ENCODE data around the gene CA10. TPM values are rescaled to one million over a fixed set of nuclear protein-coding genes. Genes with fewer than 3 reads are reported as not detected.

Gene CA10
- total and polyA plus RNA-seq, 2 experiments from 2014 or later: 0.92 to 1.5 TPM

DNA sequence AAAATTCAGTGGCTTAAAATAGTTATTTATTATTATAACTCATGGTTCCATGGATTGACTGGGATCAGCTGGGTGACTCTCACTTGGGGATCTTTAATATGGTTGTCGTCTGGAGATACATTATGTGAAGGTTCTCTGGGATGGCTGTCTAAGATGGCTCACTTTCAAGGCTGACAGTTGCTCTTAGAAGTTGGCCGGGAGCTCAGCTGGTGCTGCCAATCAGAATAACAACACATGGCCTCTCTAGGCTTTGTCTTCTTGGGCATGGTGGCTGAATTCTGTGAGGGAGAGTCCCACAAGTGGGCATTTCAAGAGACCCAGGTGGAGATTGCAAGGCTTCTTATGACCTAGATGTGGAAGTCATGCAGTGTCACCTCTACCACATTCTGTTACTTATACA lies 269.7 kb downstream of the CA10 start (continued):
- TF ChIP-seq, protein P1, sequence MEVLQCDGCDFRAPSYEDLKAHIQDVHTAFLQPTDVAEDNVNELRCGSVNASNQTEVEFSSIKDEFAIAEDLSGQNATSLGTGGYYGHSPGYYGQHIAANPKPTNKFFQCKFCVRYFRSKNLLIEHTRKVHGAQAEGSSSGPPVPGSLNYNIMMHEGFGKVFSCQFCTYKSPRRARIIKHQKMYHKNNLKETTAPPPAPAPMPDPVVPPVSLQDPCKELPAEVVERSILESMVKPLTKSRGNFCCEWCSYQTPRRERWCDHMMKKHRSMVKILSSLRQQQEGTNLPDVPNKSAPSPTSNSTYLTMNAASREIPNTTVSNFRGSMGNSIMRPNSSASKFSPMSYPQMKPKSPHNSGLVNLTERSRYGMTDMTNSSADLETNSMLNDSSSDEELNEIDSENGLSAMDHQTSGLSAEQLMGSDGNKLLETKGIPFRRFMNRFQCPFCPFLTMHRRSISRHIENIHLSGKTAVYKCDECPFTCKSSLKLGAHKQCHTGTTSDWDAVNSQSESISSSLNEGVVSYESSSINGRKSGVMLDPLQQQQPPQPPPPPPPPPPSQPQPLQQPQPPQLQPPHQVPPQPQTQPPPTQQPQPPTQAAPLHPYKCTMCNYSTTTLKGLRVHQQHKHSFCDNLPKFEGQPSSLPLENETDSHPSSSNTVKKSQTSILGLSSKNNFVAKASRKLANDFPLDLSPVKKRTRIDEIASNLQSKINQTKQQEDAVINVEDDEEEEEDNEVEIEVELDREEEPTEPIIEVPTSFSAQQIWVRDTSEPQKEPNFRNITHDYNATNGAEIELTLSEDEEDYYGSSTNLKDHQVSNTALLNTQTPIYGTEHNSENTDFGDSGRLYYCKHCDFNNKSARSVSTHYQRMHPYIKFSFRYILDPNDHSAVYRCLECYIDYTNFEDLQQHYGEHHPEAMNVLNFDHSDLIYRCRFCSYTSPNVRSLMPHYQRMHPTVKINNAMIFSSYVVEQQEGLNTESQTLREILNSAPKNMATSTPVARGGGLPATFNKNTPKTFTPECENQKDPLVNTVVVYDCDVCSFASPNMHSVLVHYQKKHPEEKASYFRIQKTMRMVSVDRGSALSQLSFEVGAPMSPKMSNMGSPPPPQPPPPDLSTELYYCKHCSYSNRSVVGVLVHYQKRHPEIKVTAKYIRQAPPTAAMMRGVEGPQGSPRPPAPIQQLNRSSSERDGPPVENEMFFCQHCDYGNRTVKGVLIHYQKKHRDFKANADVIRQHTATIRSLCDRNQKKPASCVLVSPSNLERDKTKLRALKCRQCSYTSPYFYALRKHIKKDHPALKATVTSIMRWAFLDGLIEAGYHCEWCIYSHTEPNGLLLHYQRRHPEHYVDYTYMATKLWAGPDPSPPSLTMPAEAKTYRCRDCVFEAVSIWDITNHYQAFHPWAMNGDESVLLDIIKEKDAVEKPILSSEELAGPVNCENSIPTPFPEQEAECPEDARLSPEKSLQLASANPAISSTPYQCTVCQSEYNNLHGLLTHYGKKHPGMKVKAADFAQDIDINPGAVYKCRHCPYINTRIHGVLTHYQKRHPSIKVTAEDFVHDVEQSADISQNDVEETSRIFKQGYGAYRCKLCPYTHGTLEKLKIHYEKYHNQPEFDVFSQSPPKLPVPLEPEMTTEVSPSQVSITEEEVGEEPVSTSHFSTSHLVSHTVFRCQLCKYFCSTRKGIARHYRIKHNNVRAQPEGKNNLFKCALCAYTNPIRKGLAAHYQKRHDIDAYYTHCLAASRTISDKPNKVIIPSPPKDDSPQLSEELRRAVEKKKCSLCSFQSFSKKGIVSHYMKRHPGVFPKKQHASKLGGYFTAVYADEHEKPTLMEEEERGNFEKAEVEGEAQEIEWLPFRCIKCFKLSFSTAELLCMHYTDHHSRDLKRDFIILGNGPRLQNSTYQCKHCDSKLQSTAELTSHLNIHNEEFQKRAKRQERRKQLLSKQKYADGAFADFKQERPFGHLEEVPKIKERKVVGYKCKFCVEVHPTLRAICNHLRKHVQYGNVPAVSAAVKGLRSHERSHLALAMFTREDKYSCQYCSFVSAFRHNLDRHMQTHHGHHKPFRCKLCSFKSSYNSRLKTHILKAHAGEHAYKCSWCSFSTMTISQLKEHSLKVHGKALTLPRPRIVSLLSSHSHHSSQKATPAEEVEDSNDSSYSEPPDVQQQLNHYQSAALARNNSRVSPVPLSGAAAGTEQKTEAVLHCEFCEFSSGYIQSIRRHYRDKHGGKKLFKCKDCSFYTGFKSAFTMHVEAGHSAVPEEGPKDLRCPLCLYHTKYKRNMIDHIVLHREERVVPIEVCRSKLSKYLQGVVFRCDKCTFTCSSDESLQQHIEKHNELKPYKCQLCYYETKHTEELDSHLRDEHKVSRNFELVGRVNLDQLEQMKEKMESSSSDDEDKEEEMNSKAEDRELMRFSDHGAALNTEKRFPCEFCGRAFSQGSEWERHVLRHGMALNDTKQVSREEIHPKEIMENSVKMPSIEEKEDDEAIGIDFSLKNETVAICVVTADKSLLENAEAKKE (CRISPR knock-in tag; IDR thresholded peaks at IDR 0.05): no peak
- no peak for TF ChIP-seq ZNF331 (CRISPR knock-in tag; IDR thresholded peaks at IDR 0.05; ENCODE audit: low read depth)
- TF ChIP-seq, protein P2, sequence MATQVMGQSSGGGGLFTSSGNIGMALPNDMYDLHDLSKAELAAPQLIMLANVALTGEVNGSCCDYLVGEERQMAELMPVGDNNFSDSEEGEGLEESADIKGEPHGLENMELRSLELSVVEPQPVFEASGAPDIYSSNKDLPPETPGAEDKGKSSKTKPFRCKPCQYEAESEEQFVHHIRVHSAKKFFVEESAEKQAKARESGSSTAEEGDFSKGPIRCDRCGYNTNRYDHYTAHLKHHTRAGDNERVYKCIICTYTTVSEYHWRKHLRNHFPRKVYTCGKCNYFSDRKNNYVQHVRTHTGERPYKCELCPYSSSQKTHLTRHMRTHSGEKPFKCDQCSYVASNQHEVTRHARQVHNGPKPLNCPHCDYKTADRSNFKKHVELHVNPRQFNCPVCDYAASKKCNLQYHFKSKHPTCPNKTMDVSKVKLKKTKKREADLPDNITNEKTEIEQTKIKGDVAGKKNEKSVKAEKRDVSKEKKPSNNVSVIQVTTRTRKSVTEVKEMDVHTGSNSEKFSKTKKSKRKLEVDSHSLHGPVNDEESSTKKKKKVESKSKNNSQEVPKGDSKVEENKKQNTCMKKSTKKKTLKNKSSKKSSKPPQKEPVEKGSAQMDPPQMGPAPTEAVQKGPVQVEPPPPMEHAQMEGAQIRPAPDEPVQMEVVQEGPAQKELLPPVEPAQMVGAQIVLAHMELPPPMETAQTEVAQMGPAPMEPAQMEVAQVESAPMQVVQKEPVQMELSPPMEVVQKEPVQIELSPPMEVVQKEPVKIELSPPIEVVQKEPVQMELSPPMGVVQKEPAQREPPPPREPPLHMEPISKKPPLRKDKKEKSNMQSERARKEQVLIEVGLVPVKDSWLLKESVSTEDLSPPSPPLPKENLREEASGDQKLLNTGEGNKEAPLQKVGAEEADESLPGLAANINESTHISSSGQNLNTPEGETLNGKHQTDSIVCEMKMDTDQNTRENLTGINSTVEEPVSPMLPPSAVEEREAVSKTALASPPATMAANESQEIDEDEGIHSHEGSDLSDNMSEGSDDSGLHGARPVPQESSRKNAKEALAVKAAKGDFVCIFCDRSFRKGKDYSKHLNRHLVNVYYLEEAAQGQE (IDR thresholded peaks at IDR 0.05; ENCODE audit: unreplicated experiment): no peak
- TF ChIP-seq, protein P3, sequence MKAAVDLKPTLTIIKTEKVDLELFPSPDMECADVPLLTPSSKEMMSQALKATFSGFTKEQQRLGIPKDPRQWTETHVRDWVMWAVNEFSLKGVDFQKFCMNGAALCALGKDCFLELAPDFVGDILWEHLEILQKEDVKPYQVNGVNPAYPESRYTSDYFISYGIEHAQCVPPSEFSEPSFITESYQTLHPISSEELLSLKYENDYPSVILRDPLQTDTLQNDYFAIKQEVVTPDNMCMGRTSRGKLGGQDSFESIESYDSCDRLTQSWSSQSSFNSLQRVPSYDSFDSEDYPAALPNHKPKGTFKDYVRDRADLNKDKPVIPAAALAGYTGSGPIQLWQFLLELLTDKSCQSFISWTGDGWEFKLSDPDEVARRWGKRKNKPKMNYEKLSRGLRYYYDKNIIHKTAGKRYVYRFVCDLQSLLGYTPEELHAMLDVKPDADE (IDR thresholded peaks at IDR 0.05): no peak

DNA sequence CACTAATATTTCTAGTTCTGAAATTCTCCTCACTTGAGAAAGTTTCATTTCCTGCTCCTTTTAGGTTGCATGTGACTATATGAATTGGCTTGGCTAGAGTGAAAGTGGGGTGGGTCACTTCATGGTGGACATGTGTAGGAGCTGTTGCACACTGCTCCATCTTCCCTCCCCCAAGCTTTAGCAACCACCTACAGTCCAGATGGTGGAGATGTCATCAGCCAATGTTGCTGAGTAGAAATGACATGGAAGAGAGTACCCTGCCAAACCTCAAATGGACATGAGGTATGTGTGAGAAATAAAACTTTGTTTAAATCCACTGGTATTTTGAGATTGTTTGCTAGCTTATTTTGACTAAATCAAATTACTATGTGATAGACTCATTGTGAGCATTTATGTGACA lies 281.5 kb downstream of the CA10 start:
- H3K27ac ChIP-seq (ENCODE audit: low read depth): no peak overlapping the region
- H3F3A ChIP-seq (replicated peaks; ENCODE audit: low read depth): no peaks in the 10 kb centered on the region
- H4K20me1 ChIP-seq (replicated peaks; ENCODE audit: insufficient read depth): no peaks in the 10 kb centered on the region

More for the DNA sequence above, 281.5 kb downstream of the CA10 start:
- H2AFZ ChIP-seq: no peak overlapping the region
- ATAC-seq: no peak
- TF ChIP-seq, protein P2 (IDR thresholded peaks at IDR 0.05; ENCODE audit: unreplicated experiment): no peak
- H3K36me3 ChIP-seq (ENCODE audit: insufficient read depth): no peaks in the 10 kb centered on the region
- no peaks in the 10 kb centered on the region for H3K4me1 ChIP-seq (ENCODE audit: insufficient read depth)
- Mint-ChIP-seq H3K36me3 (ENCODE audit: low read depth) (no peaks in the 10 kb centered on the region), H3K9me3 (peaks cover 4% of the 10 kb centered on the region; the same call in 1 of the 3 replicates), H3K4me3 (no peak overlapping the region), H3K27ac (no peak overlapping the region), H3K4me1 (no peaks in the 10 kb centered on the region), H3K27me3 (ENCODE audit: insufficient read depth, low read depth, poor library complexity) (peaks cover 2% of the 10 kb centered on the region)
- no peaks in the 10 kb centered on the region for H3K9me2 ChIP-seq (ENCODE audit: insufficient read depth)
- no peaks in the 10 kb centered on the region for H3K27me3 ChIP-seq (ENCODE audit: insufficient read depth)
- H3K4me3 ChIP-seq: no peak overlapping the region
- no peak overlapping the region for H3K4me2 ChIP-seq
- DNase-seq (ENCODE audit: low spot score): no peak
- no peaks in the 10 kb centered on the region for H3K79me2 ChIP-seq (replicated peaks; ENCODE audit: insufficient read depth)

All from GM23338 (cell line).